PFSK-1 (cell line): Measurements from ENCODE around the gene ESR1.

Source experiments
- FOXP2 ChIP-seq: optimal IDR thresholded peaks from 2 replicates; pipeline ENCODE3; 2011; ENCODE audit warnings: borderline replicate concordance, control low read depth, inconsistent platforms; ENCODE audit not compliant: insufficient read depth; ENCODE audit errors: extremely low read length, extremely low read depth
- POLR2AphosphoS5 ChIP-seq: IDR thresholded peaks from 2 replicates; pipeline ENCODE4 v1.6.1; 2012; ENCODE audit warnings: low read depth, mild to moderate bottlenecking, control low read depth, low read length, moderate library complexity
- SIN3A ChIP-seq: IDR thresholded peaks from 2 replicates; pipeline ENCODE4 v1.6.1; 2012; ENCODE audit warnings: mild to moderate bottlenecking, low read length, moderate library complexity, borderline replicate concordance; ENCODE audit not compliant: insufficient read depth
- TAF1 ChIP-seq: IDR thresholded peaks from 2 replicates; pipeline ENCODE4 v1.6.1; 2012; ENCODE audit warnings: low read length, control low read depth, borderline replicate concordance; ENCODE audit not compliant: insufficient read depth
- TF ChIP-seq, protein P1 (sequence below), 2 experiments: IDR thresholded peaks; 2 replicates each; pipeline versions ENCODE4 v1.6.1 to v1.8.0; 2011 to 2012; ENCODE audit warnings: low read depth in 2 of 2, low read length in 2 of 2, control low read depth in 1 of 2, inconsistent platforms in 1 of 2, mild to moderate bottlenecking in 1 of 2, moderate library complexity in 1 of 2; ENCODE audit not compliant: insufficient read depth in 1 of 2

DNA sequence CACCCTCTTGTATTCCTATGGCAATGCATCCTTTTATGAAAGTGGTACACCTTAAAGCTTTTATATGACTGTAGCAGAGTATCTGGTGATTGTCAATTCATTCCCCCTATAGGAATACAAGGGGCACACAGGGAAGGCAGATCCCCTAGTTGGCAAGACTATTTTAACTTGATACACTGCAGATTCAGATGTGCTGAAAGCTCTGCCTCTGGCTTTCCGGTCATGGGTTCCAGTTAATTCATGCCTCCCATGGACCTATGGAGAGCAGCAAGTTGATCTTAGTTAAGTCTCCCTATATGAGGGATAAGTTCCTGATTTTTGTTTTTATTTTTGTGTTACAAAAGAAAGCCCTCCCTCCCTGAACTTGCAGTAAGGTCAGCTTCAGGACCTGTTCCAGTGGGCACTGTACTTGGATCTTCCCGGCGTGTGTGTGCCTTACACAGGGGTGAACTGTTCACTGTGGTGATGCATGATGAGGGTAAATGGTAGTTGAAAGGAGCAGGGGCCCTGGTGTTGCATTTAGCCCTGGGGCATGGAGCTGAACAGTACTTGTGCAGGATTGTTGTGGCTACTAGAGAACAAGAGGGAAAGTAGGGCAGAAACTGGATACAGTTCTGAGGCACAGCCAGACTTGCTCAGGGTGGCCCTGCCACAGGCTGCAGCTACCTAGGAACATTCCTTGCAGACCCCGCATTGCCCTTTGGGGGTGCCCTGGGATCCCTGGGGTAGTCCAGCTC, 292.1 kb downstream of the ESR1 start:
- TF ChIP-seq, protein P1, sequence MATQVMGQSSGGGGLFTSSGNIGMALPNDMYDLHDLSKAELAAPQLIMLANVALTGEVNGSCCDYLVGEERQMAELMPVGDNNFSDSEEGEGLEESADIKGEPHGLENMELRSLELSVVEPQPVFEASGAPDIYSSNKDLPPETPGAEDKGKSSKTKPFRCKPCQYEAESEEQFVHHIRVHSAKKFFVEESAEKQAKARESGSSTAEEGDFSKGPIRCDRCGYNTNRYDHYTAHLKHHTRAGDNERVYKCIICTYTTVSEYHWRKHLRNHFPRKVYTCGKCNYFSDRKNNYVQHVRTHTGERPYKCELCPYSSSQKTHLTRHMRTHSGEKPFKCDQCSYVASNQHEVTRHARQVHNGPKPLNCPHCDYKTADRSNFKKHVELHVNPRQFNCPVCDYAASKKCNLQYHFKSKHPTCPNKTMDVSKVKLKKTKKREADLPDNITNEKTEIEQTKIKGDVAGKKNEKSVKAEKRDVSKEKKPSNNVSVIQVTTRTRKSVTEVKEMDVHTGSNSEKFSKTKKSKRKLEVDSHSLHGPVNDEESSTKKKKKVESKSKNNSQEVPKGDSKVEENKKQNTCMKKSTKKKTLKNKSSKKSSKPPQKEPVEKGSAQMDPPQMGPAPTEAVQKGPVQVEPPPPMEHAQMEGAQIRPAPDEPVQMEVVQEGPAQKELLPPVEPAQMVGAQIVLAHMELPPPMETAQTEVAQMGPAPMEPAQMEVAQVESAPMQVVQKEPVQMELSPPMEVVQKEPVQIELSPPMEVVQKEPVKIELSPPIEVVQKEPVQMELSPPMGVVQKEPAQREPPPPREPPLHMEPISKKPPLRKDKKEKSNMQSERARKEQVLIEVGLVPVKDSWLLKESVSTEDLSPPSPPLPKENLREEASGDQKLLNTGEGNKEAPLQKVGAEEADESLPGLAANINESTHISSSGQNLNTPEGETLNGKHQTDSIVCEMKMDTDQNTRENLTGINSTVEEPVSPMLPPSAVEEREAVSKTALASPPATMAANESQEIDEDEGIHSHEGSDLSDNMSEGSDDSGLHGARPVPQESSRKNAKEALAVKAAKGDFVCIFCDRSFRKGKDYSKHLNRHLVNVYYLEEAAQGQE (IDR thresholded peaks at IDR 0.05; ENCODE audit: insufficient read depth in 1 of 2, low read depth in 2 of 2, low read length in 2 of 2): no peak
- TF ChIP-seq TAF1 (no peak), POLR2AphosphoS5 (no peak), SIN3A (no peak), FOXP2 (no peak)
